Central memory CD8-positive, alpha-beta T cell (primary cell): Measurements from ENCODE around the gene CAGE1.
"Not testable (repeated sequence)": the region's sequence is repeated elsewhere in the genome, so short reads cannot be mapped to it uniquely, and the experiment has no call there.

Source experiments
- ATAC-seq: fragments of 150-1000 bp; cut with Tn5 transposase; replicated peaks from 2 replicates; pipeline ENCODE4 v1.10.0; 2022; ENCODE audit warnings: mild to moderate bottlenecking, moderate FRiP score, moderate number of reproducible peaks; ENCODE audit not compliant: poor library complexity, severe bottlenecking; ENCODE audit errors: extremely low read depth
- DNase-seq, 2 donors: peaks; one replicate each; pipeline ENCODE4 v3.0.0; 2021; ENCODE audit warnings: low spot score in 2 of 2
- H3K27ac Mint-ChIP-seq: one replicate; pipeline ENCODE4 v1.8.0; 2022; ENCODE audit warnings: low read depth, mild to moderate bottlenecking, moderate library complexity, mixed read lengths
- H3K27me3 Mint-ChIP-seq: one replicate; pipeline ENCODE4 v1.8.0; 2022; ENCODE audit warnings: mixed read lengths
- H3K36me3 Mint-ChIP-seq: one replicate; pipeline ENCODE4 v1.8.0; 2022; ENCODE audit warnings: mild to moderate bottlenecking, moderate library complexity, mixed read lengths; ENCODE audit not compliant: insufficient read depth
- H3K4me1 Mint-ChIP-seq: one replicate; pipeline ENCODE4 v1.8.0; 2022; ENCODE audit warnings: mixed read lengths
- H3K4me3 Mint-ChIP-seq: one replicate; pipeline ENCODE4 v1.8.0; 2022; ENCODE audit warnings: mild to moderate bottlenecking, moderate library complexity, mixed read lengths
- H3K9me3 Mint-ChIP-seq: one replicate; pipeline ENCODE4 v1.8.0; 2022; ENCODE audit warnings: mixed read lengths

CAGE1 gene

GRCh38 chr6:7401075-7401474 is 11.5 kb upstream of the CAGE1 start:
- ATAC-seq = no peak
- no peaks in the 10 kb centered on the region for H3K27me3 Mint-ChIP-seq
- H3K27ac Mint-ChIP-seq = no peak overlapping the region
- no peak overlapping the region for H3K4me3 Mint-ChIP-seq
- H3K4me1 Mint-ChIP-seq = no peaks in the 10 kb centered on the region
- no peak for DNase-seq
- H3K9me3 Mint-ChIP-seq = no peaks in the 10 kb centered on the region
- H3K36me3 Mint-ChIP-seq = peaks cover 65% of the 10 kb centered on the region

DNA sequence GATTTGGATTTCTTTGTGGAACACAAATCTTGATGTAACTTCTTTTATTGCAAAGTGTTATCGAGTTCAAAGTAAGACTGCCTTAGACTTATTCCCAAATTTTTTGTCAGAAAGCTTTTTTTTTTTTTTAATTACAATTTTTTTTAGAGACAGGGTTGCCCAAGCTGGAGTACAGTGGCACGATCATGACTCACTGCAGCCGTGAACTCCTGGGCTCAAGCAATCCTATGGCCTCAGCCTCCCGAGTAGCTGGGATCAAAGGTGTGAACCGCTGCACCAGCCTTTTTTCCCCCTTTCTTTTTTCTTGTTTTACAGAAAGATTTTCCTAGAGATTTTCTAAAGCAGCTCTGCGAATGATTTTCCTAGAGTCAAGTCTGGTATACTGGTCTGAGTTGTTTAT is 2.9 kb upstream of the CAGE1 start:
- H3K36me3 Mint-ChIP-seq = peaks cover 44% of the 10 kb centered on the region
- peaks cover 49% of the 10 kb centered on the region for H3K4me1 Mint-ChIP-seq
- no peaks in the 10 kb centered on the region for H3K27me3 Mint-ChIP-seq
- ATAC-seq = no peak
- DNase-seq = no peak
- H3K27ac Mint-ChIP-seq = no peak overlapping the region
- no peaks in the 10 kb centered on the region for H3K9me3 Mint-ChIP-seq
- no peak overlapping the region for H3K4me3 Mint-ChIP-seq

- Mint-ChIP-seq H3K27ac (peak overlapping the region; percentile 86), H3K4me1 (peaks cover 49% of the 10 kb centered on the region), H3K36me3 (peaks cover 38% of the 10 kb centered on the region)
Observed at GRCh38 chr6:7391151-7391550, 1.6 kb upstream of the CAGE1 start.

DNA sequence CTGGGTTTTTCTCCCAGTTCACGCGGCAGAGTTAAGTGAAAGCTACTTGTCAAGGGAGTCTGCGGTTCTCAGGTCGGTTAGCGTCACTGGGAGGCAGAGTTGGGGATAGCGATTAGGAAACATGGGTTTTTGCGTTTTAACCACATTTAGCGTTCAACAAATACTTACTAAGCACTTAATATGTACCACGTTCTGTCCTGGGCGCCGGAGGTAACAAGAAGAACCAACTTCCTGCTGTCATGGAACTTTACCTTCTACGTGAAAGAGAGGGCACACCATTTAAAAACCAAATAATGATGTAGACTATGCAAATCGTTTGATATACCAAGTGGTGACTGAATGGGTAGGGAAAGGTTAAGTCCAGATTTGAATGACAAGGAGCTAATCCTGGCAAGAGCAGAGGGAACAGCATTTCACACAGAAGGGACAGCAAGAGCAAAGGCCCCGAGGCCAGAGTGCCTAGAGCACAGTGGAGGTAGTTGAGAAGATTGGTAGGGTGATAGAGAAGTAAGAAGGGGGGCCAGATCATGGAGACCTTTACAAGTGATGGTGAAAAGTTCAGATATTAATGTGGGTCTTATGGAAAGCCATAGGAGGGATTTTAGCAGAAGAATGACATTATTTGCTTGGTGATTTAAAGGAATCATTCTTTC is 810 bp upstream of the CAGE1 start:
- ATAC-seq = peak; percentile 31
- Mint-ChIP-seq H3K9me3 (no peaks in the 10 kb centered on the region), H3K27ac (peak overlapping the region; percentile 86), H3K4me3 (peak overlapping the region; percentile 83), H3K36me3 (peaks cover 31% of the 10 kb centered on the region), H3K4me1 (peaks cover 49% of the 10 kb centered on the region), H3K27me3 (no peaks in the 10 kb centered on the region)
- DNase-seq = no peak

More at GRCh38 chr6:7391151-7391550, 1.6 kb upstream of the CAGE1 start:
- DNase-seq = no peak
- Mint-ChIP-seq H3K4me3 (peak overlapping the region; percentile 83), H3K9me3 (no peaks in the 10 kb centered on the region), H3K27me3 (no peaks in the 10 kb centered on the region)
- ATAC-seq = no peak

DNA sequence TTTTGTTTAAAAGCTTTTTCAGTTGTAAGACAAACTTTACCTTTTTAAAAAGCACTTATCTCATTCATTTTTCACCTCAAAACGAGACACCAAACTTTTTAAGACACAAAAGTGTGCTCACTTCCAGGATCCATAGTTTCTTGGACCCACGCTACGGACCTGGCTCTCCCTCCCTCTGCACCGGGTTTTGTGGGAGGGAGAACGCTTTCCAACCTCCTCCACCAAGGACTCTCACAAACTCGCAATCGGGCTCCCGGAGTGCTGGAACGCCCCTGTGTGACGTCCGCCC is 436 bp downstream of the CAGE1 start:
- ATAC-seq (no peak), DNase-seq (no peak)
- Mint-ChIP-seq H3K27ac (peak overlapping the region; percentile 86), H3K9me3 (no peaks in the 10 kb centered on the region), H3K27me3 (no peaks in the 10 kb centered on the region), H3K4me3 (peak overlapping the region; percentile 83), H3K36me3 (peaks cover 18% of the 10 kb centered on the region), H3K4me1 (peaks cover 49% of the 10 kb centered on the region)

DNA sequence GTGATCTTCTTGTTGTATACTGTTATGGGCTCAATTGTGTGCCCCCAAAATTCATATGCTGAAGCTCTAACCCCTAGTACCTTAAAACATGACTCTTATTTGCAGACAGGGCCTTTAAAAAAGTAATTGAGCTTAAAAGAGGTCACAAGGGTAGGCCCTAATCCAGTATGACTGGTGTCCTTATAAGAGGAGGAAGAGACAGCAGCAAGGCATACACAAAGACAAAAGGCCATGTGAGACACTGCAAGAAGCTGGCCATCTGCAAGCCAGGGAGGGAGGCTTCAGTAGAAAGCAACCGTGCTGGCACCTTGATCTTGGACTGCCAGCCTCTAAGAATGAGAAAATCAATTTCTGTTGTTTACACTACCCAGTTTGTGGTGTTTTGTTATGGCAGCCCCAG is 8.4 kb downstream of the CAGE1 start:
- Mint-ChIP-seq H3K4me3 (no peak overlapping the region), H3K9me3 (no peaks in the 10 kb centered on the region), H3K4me1 (no peaks in the 10 kb centered on the region), H3K27ac (no peak overlapping the region), H3K27me3 (peaks cover 13% of the 10 kb centered on the region), H3K36me3 (no peaks in the 10 kb centered on the region)
- DNase-seq (no peak), ATAC-seq (no peak)

- Mint-ChIP-seq H3K36me3 (no peaks in the 10 kb centered on the region), H3K27ac (no peak overlapping the region), H3K9me3 (no peaks in the 10 kb centered on the region), H3K27me3 (peaks cover 24% of the 10 kb centered on the region), H3K4me1 (no peaks in the 10 kb centered on the region), H3K4me3 (no peak overlapping the region)
- ATAC-seq = no peak
- DNase-seq = no peak
Observed at GRCh38 chr6:7378740-7379139, 10.8 kb downstream of the CAGE1 start.

- Mint-ChIP-seq H3K27me3 (peaks cover 32% of the 10 kb centered on the region), H3K4me1 (no peaks in the 10 kb centered on the region), H3K27ac (no peak overlapping the region), H3K9me3 (no peaks in the 10 kb centered on the region), H3K36me3 (no peaks in the 10 kb centered on the region), H3K4me3 (no peak overlapping the region)
- ATAC-seq = no peak
- no peak for DNase-seq
Observed at GRCh38 chr6:7377961-7378360, 11.6 kb downstream of the CAGE1 start.

DNA sequence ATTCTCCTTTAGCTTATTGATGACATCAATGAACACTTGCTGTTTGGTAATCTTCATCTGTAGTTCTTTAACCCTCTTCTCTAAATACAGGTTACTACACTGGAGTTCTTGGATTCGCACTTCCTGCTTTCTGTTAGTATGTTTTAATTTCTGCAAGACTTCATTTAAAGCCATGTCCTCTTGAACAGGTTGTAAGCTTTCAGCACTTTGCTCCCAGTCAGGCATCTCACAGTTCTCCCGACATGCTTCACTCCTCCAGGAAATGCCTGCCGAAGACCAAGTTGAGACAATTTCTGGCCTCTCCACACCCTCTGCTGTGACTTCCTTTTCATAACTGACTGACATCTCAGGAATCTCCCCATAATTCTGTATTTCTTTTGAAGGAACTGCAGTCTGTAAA is 15.8 kb downstream of the CAGE1 start:
- no peaks in the 10 kb centered on the region for H3K36me3 Mint-ChIP-seq
- ATAC-seq (no peak), DNase-seq (no peak)
- H3K27me3 Mint-ChIP-seq = peaks cover 36% of the 10 kb centered on the region
- no peak overlapping the region for H3K4me3 Mint-ChIP-seq
- no peak overlapping the region for H3K27ac Mint-ChIP-seq
- no peaks in the 10 kb centered on the region for H3K9me3 Mint-ChIP-seq
- H3K4me1 Mint-ChIP-seq = no peaks in the 10 kb centered on the region

- no peaks in the 10 kb centered on the region for H3K4me1 Mint-ChIP-seq
- no peak overlapping the region for H3K4me3 Mint-ChIP-seq
- DNase-seq = no peak
- no peak overlapping the region for H3K27ac Mint-ChIP-seq
- ATAC-seq = no peak
- H3K9me3 Mint-ChIP-seq = no peaks in the 10 kb centered on the region
- H3K27me3 Mint-ChIP-seq = no peaks in the 10 kb centered on the region
- H3K36me3 Mint-ChIP-seq = no peaks in the 10 kb centered on the region
Observed at GRCh38 chr6:7367408-7367807, 22.1 kb downstream of the CAGE1 start.

GRCh38 chr6:7351916-7352315 is 37.6 kb downstream of the CAGE1 start:
- not testable (repeated sequence) for H3K27ac Mint-ChIP-seq, H3K4me3 Mint-ChIP-seq, H3K36me3 Mint-ChIP-seq, H3K4me1 Mint-ChIP-seq, DNase-seq, ATAC-seq, H3K9me3 Mint-ChIP-seq
- H3K27me3 Mint-ChIP-seq = peaks cover 55% of the 10 kb centered on the region

DNA sequence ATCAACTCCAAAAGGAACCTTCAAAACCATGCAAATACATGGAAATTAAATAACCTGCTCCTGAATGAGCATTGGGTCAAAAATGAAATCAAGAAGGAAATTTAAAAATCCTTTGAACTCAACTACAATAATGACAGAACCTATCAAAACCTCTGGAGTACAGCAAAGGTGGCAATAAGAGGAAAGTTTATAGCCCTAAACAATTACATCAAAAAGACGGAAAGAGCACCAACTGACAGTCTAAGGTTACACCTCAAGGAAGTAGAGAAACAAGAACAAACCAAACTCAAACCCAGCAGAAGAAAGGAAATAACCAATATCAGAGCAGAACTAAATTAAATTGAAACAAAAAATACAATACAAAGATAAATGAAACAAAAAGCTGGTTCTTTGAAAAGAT is 39.0 kb downstream of the CAGE1 start:
- ATAC-seq, DNase-seq, H3K4me3 Mint-ChIP-seq, H3K27ac Mint-ChIP-seq, H3K9me3 Mint-ChIP-seq, H3K36me3 Mint-ChIP-seq, H3K4me1 Mint-ChIP-seq: not testable (repeated sequence)
- H3K27me3 Mint-ChIP-seq = peaks cover 55% of the 10 kb centered on the region

DNA sequence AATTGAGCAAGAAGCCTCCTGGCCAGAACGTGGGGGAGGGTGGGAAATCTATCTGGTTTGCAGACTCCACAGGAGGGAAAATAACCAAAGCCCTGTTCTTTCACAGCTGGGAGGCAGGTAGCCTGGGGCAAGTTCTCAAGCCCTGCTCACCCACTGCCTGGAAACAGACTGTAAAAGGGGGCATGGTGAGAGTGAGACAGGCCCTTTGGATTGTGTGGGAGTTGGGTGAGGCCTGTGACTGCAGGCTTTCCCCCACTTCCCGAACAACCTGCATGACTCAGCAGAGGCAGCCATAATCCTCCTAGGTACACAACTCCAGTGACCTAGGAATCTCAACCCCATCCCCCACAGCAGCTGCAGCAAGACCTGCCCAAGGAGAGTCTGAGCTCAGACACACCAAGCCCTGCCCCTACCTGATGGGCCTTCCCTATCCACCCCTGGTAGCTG is 42.0 kb downstream of the CAGE1 start:
- DNase-seq, H3K4me3 Mint-ChIP-seq, ATAC-seq, H3K4me1 Mint-ChIP-seq, H3K27ac Mint-ChIP-seq, H3K9me3 Mint-ChIP-seq, H3K36me3 Mint-ChIP-seq: not testable (repeated sequence)
- H3K27me3 Mint-ChIP-seq = peaks cover 67% of the 10 kb centered on the region
